GM19455 (cell line): Measurements from ENCODE around the gene TAOK1.

Source experiments
- ATAC-seq: cut with Tn5 transposase; IDR thresholded peaks from one replicate; pipeline ENCODE4 v1.9.1; 2021; ENCODE audit not compliant: unreplicated experiment

The TAOK1 gene

GRCh38 chr17:29568331-29569244 lies 178.4 kb downstream of the TAOK1 start, which contains the start of gene TP53I13:
TSS of gene TP53I13 (plus strand) at chr17:29568701. CDS start at chr17:29568759, 58 bp downstream.
- peak; percentile 41 for ATAC-seq

DNA sequence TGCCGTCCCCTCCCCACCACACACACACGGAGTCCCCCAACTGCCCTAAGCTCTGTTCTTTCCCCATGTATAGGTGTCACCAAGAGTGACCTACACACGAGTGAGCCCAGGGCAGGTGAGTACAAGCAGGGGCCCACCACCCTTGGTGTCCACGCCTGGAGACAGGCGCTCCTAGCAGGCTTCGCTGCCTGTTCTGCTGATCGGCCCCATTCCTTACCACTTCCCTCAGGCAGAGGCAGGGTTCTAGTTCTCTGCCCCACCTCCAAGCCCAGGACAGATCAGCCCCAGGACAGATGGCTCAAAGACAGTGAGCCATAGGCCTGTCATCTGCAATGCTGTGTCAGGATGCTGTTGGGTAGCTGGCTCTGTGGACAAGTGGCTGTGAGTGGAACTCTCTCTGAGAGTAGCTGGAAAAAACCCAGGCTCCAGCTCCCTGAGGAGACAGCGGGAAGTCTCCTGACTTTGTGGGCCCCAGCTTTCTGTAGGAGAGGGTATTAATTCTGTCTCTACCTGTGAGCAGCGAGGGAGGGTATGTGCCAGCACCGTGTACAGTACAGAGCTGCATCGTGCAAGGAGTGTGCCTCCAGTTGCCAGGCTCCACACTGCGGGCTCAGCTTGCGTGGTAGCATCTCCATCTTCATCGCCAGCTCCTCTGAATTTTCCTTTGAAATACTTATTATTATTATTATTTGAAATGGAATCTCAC lies 179.2 kb downstream of the TAOK1 start:
- no peak for ATAC-seq

DNA sequence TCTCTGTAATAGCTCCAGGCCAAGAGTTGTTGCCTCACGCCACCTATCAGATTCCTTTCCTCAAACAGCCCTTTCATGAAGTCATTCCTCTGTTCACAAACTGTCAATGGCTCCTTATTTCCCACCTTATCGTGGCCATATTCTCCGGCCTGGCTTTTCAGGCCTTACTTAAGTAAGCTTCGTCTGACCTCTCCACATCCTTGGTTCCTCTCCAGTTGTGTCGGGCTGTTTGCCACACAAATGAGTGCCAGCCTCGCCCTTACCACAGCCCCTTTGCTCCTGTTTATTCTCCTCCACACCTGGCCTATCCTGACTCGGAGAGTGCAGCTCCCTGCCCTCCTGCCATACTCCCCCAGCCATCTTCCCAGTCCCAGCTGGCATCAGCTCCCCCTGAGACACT lies 180.4 kb downstream of the TAOK1 start:
- no peak for ATAC-seq

DNA sequence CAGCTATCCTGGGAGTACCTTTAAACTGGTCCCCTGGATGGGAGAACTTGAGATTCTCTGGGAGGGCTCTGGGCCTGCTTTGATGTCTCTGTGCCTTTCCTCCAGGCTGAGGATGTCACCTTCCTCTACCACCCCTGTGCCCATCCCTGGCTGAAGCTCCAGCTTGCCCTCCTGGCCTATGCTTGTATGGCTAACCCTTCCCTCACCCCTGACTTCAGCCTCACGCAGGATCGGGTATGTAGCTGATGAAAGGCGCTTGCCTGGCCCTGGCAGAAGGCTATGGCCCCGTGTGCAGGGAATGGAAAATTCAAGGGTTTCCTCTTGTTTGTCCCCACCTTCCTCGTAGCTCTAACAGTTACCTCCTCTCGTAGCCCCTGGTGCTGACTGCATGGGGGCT lies 181.3 kb downstream of the TAOK1 start:
- no peak for ATAC-seq

- no peak for ATAC-seq
Measured at GRCh38 chr17:29571883-29572681, 181.9 kb downstream of the TAOK1 start.

GRCh38 chr17:29572691-29573557 lies 182.8 kb downstream of the TAOK1 start:
- ATAC-seq, result no peak

- no peak for ATAC-seq
Measured at GRCh38 chr17:29573558-29573869, 183.4 kb downstream of the TAOK1 start.

GRCh38 chr17:29573871-29574731 lies 183.9 kb downstream of the TAOK1 start:
- ATAC-seq, result no peak

DNA sequence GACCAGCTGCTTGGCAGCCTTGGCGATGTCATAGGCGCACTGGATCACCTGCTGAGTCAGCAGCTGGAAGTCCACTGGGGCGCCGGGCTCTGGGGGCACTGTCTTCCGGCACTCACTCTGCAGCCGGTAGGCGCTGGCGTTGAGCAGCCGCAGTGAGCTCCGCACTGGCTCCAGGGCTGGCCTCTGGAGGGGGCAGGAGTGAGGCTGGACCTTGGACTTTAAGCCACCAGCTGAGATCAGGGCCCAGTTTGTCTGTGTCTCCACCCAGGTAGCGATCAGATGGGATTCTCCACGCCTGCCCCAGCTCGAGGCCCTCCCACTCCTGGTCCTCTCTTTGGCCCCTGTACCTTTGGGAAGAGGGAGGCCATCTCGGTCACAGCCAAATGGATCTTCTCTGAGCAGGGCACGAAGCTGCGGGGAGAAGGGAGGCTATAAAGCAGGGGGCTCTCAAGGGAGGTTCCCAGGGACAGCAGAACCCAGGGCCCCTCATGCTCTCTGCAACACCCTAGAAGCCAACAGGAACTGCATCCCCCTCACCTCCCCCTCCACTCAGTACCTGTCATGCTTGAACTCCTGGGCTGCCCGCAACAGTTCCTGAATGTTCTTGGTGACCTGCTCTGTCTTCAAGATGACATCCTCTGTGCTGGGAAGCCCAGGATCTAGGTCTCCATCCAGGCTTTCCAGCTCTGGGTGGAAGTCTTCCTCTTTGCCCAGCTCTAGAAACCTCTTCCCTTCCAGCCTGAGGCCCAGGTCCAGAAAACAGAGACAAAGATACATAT lies 184.8 kb downstream of the TAOK1 start:
- ATAC-seq, result no peak

DNA sequence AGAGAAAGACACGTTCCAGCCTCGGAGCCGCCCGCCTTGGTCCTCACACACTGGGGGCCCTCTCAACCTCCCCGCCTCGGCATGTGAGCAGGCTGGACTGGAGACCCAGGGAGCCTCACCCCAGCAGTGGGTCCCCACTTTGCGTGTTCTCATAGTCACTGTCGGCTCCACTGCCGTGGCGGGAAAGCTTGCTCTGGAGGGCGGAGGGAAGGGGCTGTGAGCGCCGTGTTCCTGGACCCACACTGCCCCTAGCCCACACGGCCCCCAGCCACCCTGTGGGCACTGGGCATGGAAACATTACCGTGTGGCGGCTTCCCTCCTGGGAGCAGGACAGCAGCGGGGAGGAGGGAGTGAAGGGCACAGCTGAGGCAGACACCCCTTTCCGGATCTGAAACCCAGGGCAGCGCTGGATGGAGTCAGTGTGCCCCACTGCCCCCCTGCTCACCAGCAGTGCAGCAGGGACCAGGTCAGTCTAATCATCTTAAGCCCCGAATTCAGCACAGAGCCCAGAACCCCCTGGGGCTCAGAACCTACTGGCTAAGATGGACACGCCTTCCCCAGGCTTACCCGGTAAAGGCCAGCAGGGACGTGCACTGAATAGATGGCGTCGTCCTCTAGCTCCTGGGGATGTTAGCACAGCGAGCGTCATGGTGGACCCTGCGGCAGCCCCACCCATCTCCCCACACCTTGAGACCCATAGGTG lies 185.5 kb downstream of the TAOK1 start:
- no peak for ATAC-seq

DNA sequence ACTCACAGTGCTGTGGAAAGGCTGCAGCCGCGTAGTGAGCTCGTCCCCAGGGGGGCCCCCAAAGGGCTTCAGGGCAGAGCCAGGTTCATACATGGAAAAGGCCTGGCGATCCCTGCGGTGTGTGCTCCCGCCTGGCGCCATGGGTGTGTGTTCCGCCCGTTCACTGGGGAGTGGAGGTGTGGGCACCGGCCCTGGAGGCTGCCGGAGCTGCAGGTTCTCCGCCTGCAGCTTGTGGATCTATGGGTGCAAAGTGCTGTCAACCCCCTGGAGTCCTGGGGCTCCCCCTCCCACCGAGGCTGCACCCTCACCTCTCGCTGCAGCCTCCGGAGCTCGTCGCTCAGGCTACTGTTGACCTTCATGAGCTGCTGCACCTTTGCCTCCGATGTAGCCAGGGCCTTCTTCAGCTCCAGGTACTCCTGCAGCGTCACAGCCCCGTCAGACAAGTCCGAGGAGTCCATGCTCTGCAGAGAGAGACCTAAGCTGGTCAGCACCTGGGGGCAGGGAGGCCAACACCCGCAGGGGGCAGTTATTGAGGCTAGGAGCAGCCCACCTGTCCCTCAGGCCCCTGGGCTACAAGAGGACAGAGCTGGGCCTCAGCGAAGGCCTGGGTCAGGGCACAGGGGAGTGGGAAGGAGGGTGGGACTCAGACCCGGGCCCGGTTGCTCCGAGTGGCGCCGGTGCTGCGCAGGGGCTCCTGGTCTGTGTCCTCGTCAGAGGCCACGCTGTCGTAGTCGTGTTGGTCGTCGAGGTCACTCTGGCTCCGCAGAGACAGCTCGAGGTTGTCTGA lies 186.2 kb downstream of the TAOK1 start:
- no peak for ATAC-seq

- ATAC-seq, result no peak
Measured at GRCh38 chr17:29577001-29577370, 186.8 kb downstream of the TAOK1 start.

- ATAC-seq, result no peak
Measured at GRCh38 chr17:29577385-29578211, 187.4 kb downstream of the TAOK1 start.

- no peak for ATAC-seq
Measured at GRCh38 chr17:29578626-29579485, 188.7 kb downstream of the TAOK1 start.

GRCh38 chr17:29579866-29580771 lies 190.0 kb downstream of the TAOK1 start:
- no peak for ATAC-seq
